HepG2 (cell line): Measurements from ENCODE around the gene TSGA10IP. TPM values are rescaled to one million over a fixed set of nuclear protein-coding genes. Genes with fewer than 3 reads are reported as not detected.

Source experiments
- CAMTA2 ChIP-seq: sonication (generic); formaldehyde crosslinking; IDR thresholded peaks from 2 replicates; pipeline ENCODE4 v1.4.0; 2020; ENCODE audit warnings: mild to moderate bottlenecking, missing genetic modification reagents, borderline replicate concordance
- CREM ChIP-seq, 2 experiments: sonication (generic) in 1 of 2; formaldehyde crosslinking in 1 of 2; IDR thresholded peaks; 2 replicates each; pipeline versions ENCODE4 v1.4.0 to v1.6.1; 2016 to 2020; ENCODE audit warnings: antibody characterized with exemption in 1 of 2, mild to moderate bottlenecking in 1 of 2, missing genetic modification reagents in 1 of 2
- GATAD1 ChIP-seq: IDR thresholded peaks from 2 replicates; pipeline ENCODE4 v1.6.1; 2016; ENCODE audit warnings: missing genetic modification reagents, missing compliant biosample characterization
- GATAD2A ChIP-seq: IDR thresholded peaks from 2 replicates; pipeline ENCODE4 v1.6.1; 2016
- HMG20B ChIP-seq: conservative IDR thresholded peaks from 2 replicates; pipeline ENCODE4 v1.6.1; 2016; ENCODE audit warnings: missing genetic modification reagents, missing compliant biosample characterization
- HMGXB4 ChIP-seq, 2 experiments: sonication (generic) in 1 of 2; formaldehyde crosslinking in 1 of 2; IDR thresholded peaks; 2 replicates each; pipeline versions ENCODE4 v1.4.0 to v1.6.1; 2018 to 2020; ENCODE audit warnings: missing genetic modification reagents in 2 of 2, borderline replicate concordance in 1 of 2, low read depth in 1 of 2, mild to moderate bottlenecking in 1 of 2, missing biosample characterization in 1 of 2
- MXI1 ChIP-seq: IDR thresholded peaks from 3 replicates; pipeline ENCODE4 v1.6.1; 2012; ENCODE audit warnings: low read depth, low read length, inconsistent platforms, borderline replicate concordance
- PHF20 ChIP-seq: sonication (generic); formaldehyde crosslinking; IDR thresholded peaks from 2 replicates; pipeline ENCODE4 v1.5.0; 2020; ENCODE audit warnings: mild to moderate bottlenecking, missing genetic modification reagents
- POLR2G ChIP-seq: fragments of 200-400 bp; formaldehyde crosslinking; IDR thresholded peaks from 2 replicates; pipeline ENCODE4 v1.6.1; 2018; ENCODE audit warnings: mild to moderate bottlenecking, low read depth, low read length, moderate library complexity
- SETDB1 ChIP-seq: sonication (generic); formaldehyde crosslinking; IDR thresholded peaks from 2 replicates; pipeline ENCODE4 v1.5.1; 2020; ENCODE audit warnings: missing genetic modification reagents, mild to moderate bottlenecking, borderline replicate concordance
- SMARCC2 ChIP-seq: fragments of 450-650 bp; IDR thresholded peaks from 2 replicates; pipeline ENCODE4 v1.6.1; 2017; ENCODE audit warnings: antibody characterized with exemption, mild to moderate bottlenecking
- SNAPC5 ChIP-seq: sonication (generic); formaldehyde crosslinking; IDR thresholded peaks from 2 replicates; pipeline ENCODE4 v1.8.1; 2023; ENCODE audit warnings: mild to moderate bottlenecking, missing genetic modification reagents, borderline replicate concordance
- SP2 ChIP-seq: sonication (generic); formaldehyde crosslinking; IDR thresholded peaks from 2 replicates; pipeline ENCODE4 v1.5.1; 2020; ENCODE audit warnings: mild to moderate bottlenecking, missing genetic modification reagents
- TARDBP ChIP-seq: sonication (generic); formaldehyde crosslinking; IDR thresholded peaks from 2 replicates; pipeline ENCODE4 v1.8.0; 2022; ENCODE audit warnings: mild to moderate bottlenecking, missing genetic modification reagents
- TEF ChIP-seq: sonication (generic); formaldehyde crosslinking; IDR thresholded peaks from 2 replicates; pipeline ENCODE4 v1.5.0; 2020; ENCODE audit warnings: missing genetic modification reagents
- TP53 ChIP-seq: sonication (generic); formaldehyde crosslinking; conservative IDR thresholded peaks from 2 replicates; pipeline ENCODE4 v1.4.0; 2020; ENCODE audit warnings: missing genetic modification reagents
- ZNF513 ChIP-seq: sonication (generic); formaldehyde crosslinking; conservative IDR thresholded peaks from 2 replicates; pipeline ENCODE4 v1.5.0; 2020; ENCODE audit warnings: missing genetic modification reagents
- ZNF562 ChIP-seq: sonication (generic); formaldehyde crosslinking; IDR thresholded peaks from 2 replicates; pipeline ENCODE4 v1.8.0; 2022; ENCODE audit warnings: missing genetic modification reagents, borderline replicate concordance
- ZNF616 ChIP-seq: sonication (generic); formaldehyde crosslinking; IDR thresholded peaks from 2 replicates; pipeline ENCODE4 v1.5.0; 2020; ENCODE audit warnings: low read depth, mild to moderate bottlenecking, missing genetic modification reagents
- ZNF619 ChIP-seq: sonication (generic); formaldehyde crosslinking; IDR thresholded peaks from 2 replicates; pipeline ENCODE4 v1.4.0; 2020; ENCODE audit warnings: mild to moderate bottlenecking, missing genetic modification reagents
- polyA plus RNA-seq, 8 experiments: library from polyadenylated mRNA; depleted of rRNA in 3 of 8; stranded (reverse) in 7 of 8; unstranded in 1 of 8; fragments of >200 nt; fragmentation: Illumina TruSeq in 4 of 8; extraction: Trizol in 4 of 8; gene quantifications; 2 replicates each; pipeline versions ENCODE4 v1.2.1 to v1.2.3, GENCODE V29; 2011 to 2016; ENCODE audit warnings: low read depth in 4 of 8, missing spikeins in 1 of 8, mixed read lengths in 1 of 8; ENCODE audit not compliant: insufficient read depth in 1 of 8
- total RNA-seq, 5 experiments: library from RNA; depleted of rRNA; stranded (reverse); fragments of >200 nt; fragmentation: Illumina TruSeq; extraction: Trizol; gene quantifications; 2 replicates each; pipeline ENCODE4 v1.2.3, GENCODE V29; 2016; ENCODE audit warnings: low read depth in 1 of 5
- TF ChIP-seq, protein P1 (sequence below): sonication (generic); formaldehyde crosslinking; IDR thresholded peaks from 2 replicates; pipeline ENCODE4 v1.8.1; 2023; ENCODE audit warnings: mild to moderate bottlenecking, moderate library complexity, missing genetic modification reagents
- TF ChIP-seq, protein P2 (sequence below): sonication (generic); formaldehyde crosslinking; IDR thresholded peaks from 2 replicates; pipeline ENCODE4 v1.5.0; 2020; ENCODE audit warnings: missing genetic modification reagents
- TF ChIP-seq, protein P3 (sequence below): sonication (generic); formaldehyde crosslinking; IDR thresholded peaks from 2 replicates; pipeline ENCODE4 v1.8.1; 2023; ENCODE audit warnings: missing genetic modification reagents, mild to moderate bottlenecking, borderline replicate concordance

The TSGA10IP gene
- total and polyA plus RNA-seq, 2 of the 13 experiments (the other 11 are each of a cell fraction or from before 2014, with no cell fraction given), result not detected

- TF ChIP-seq SP2 (CRISPR knock-in tag) (no peak), TARDBP (CRISPR knock-in tag) (no peak), CAMTA2 (CRISPR knock-in tag) (no peak), POLR2G (no peak), ZNF513 (CRISPR knock-in tag) (no peak), CREM (IDR thresholded peaks at IDR 0.05) (no peak), CREM (CRISPR knock-in tag; IDR thresholded peaks at IDR 0.05) (no peak), ZNF616 (CRISPR knock-in tag) (no peak), SMARCC2 (no peak), SNAPC5 (CRISPR knock-in tag) (no peak), MXI1 (peak; percentile 32; the same call in 1 of the 3 replicates), TP53 (CRISPR knock-in tag) (no peak), PHF20 (CRISPR knock-in tag) (no peak), GATAD2A (CRISPR knock-in tag) (no peak), ZNF619 (CRISPR knock-in tag) (no peak), HMGXB4 (CRISPR knock-in tag; IDR thresholded peaks at IDR 0.05; ENCODE audit: borderline replicate concordance in 1 of 2, low read depth in 1 of 2) (no peak; a peak in 1 of 4 replicates), SETDB1 (no peak), HMG20B (CRISPR knock-in tag) (no peak), GATAD1 (CRISPR knock-in tag) (no peak), TEF (CRISPR knock-in tag) (0 out of 2 replicates have a peak, but pooled peaks have one; percentile 3), ZNF562 (CRISPR knock-in tag) (no peak)
- TF ChIP-seq, protein P1, sequence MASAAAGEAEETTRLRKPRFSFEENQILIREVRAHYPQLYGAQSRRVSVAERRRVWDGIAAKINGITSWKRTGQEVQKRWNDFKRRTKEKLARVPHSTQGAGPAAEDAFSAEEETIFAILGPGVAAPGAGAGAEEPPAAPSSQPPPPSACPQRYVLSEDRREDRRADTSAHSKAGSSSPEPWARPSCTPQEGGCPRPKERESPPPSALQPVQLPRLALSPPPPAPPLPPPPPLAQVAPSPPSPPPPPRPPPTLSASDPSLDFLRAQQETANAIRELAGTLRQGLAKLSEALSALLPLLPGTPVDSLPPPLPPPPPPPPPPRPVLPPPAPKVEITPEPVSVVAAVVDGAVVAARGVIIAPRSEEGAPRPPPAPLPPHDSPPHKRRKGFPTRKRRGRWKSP (CRISPR knock-in tag), result peak; percentile 70
- TF ChIP-seq, protein P2, sequence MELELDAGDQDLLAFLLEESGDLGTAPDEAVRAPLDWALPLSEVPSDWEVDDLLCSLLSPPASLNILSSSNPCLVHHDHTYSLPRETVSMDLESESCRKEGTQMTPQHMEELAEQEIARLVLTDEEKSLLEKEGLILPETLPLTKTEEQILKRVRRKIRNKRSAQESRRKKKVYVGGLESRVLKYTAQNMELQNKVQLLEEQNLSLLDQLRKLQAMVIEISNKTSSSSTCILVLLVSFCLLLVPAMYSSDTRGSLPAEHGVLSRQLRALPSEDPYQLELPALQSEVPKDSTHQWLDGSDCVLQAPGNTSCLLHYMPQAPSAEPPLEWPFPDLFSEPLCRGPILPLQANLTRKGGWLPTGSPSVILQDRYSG (CRISPR knock-in tag), result no peak
- TF ChIP-seq, protein P3, sequence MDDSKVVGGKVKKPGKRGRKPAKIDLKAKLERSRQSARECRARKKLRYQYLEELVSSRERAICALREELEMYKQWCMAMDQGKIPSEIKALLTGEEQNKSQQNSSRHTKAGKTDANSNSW (CRISPR knock-in tag), result no peak
These were observed 57.5 kb downstream of the TSGA10IP start (continued) for GRCh38 chr11:66002648-66003225.
